Colonic mucosa (tissue), 4 donors: ENCODE measurements around the gene TOLLIP. TPM values are rescaled to one million over a fixed set of nuclear protein-coding genes. Genes with fewer than 3 reads are reported as not detected.

ENCODE experiments used
- DNase-seq: peaks from one replicate; pipeline ENCODE4 v3.0.0-alpha.2; 2020
- H3K27ac ChIP-seq: fragments of 200-600 bp; one replicate; pipeline ENCODE4 v1.8.0; 2021
- H3K27me3 ChIP-seq: fragments of 200-600 bp; one replicate; pipeline ENCODE4 v1.8.0; 2021
- H3K36me3 ChIP-seq: fragments of 200-600 bp; one replicate; pipeline ENCODE4 v1.8.0; 2021
- H3K4me1 ChIP-seq: fragments of 200-600 bp; one replicate; pipeline ENCODE4 v1.8.0; 2021; ENCODE audit warnings: mild to moderate bottlenecking
- H3K4me3 ChIP-seq: fragments of 200-600 bp; one replicate; pipeline ENCODE4 v1.8.0; 2021
- H3K9ac ChIP-seq, 2 donors: one replicate each; pipeline ENCODE4 v1.7.0; 2013; ENCODE audit warnings: control low read depth in 2 of 2, low read depth in 2 of 2, low read length in 2 of 2
- H3K9me3 ChIP-seq: fragments of 200-600 bp; one replicate; pipeline ENCODE4 v1.8.0; 2021
- CTCF ChIP-seq: fragments of 200-600 bp; IDR thresholded peaks from one replicate; pipeline ENCODE4 v1.8.0; 2022; ENCODE audit warnings: antibody characterized with exemption, mild to moderate bottlenecking
- intact Hi-C: fragments of 100-400 bp; cut with DNase I; formaldehyde crosslinking; loops from one replicate; pipeline ENCODE4 v1.14.1; 2022
- total RNA-seq, 2 donors: library from RNA; stranded (reverse); fragmentation: NEBNext Ultra II Directional in 1 of 2; extraction: Animal tissue kit (Norgen Biotek cat#: 25700) in 1 of 2; gene quantifications; one replicate each; pipeline ENCODE4 v1.2.1, GENCODE V29; 2021
- donor health status: healthy.
- donor health status: DM: no; HTN: no; CAD: no.
- donor health status: DM: no; HTN: no; CAD: no.

Gene TOLLIP
- total RNA-seq, 2 donors from 2014 or later: 49.8 to 59.7 TPM

GRCh38 chr11:1306186-1307162 is 3.0 kb downstream of the TOLLIP start:
- H3K9ac ChIP-seq: no peak overlapping the region
- H3K27me3 ChIP-seq: no peaks in the 10 kb centered on the region
- H3K4me1 ChIP-seq: peaks cover 35% of the 10 kb centered on the region
- H3K27ac ChIP-seq: no peak overlapping the region
- H3K4me3 ChIP-seq: no peak overlapping the region
- no peak for DNase-seq
- no peak for TF ChIP-seq CTCF
- no peaks in the 10 kb centered on the region for H3K36me3 ChIP-seq
- H3K9me3 ChIP-seq: no peaks in the 10 kb centered on the region
- intact Hi-C loops: no loop called here

GRCh38 chr11:1305501-1306056 is 3.9 kb downstream of the TOLLIP start:
- Histone ChIP-seq H3K9ac (no peak overlapping the region), H3K9me3 (no peaks in the 10 kb centered on the region), H3K27me3 (no peaks in the 10 kb centered on the region), H3K36me3 (no peaks in the 10 kb centered on the region), H3K4me1 (peaks cover 35% of the 10 kb centered on the region), H3K27ac (no peak overlapping the region), H3K4me3 (no peak overlapping the region)
- no peak for DNase-seq
- TF ChIP-seq CTCF: no peak
- intact Hi-C loops: no loop called here

GRCh38 chr11:1305063-1305495 is 4.4 kb downstream of the TOLLIP start:
- H3K9ac ChIP-seq: peak overlapping the region in 1 of 2 donors; percentile 39
- H3K9me3 ChIP-seq: no peaks in the 10 kb centered on the region
- DNase-seq: no peak
- H3K4me3 ChIP-seq: no peak overlapping the region
- H3K27ac ChIP-seq: no peak overlapping the region
- H3K27me3 ChIP-seq: no peaks in the 10 kb centered on the region
- no peaks in the 10 kb centered on the region for H3K36me3 ChIP-seq
- intact Hi-C loops: no loop called here
- no peak for TF ChIP-seq CTCF
- peaks cover 35% of the 10 kb centered on the region for H3K4me1 ChIP-seq

- peak overlapping the region in 1 of 2 donors; percentile 63 for H3K9ac ChIP-seq
- no peak overlapping the region for H3K4me3 ChIP-seq
- no peaks in the 10 kb centered on the region for H3K9me3 ChIP-seq
- peaks cover 39% of the 10 kb centered on the region for H3K4me1 ChIP-seq
- intact Hi-C loops: no loop called here
- no peak overlapping the region for H3K27ac ChIP-seq
- peak; percentile 67 for DNase-seq
- no peaks in the 10 kb centered on the region for H3K36me3 ChIP-seq
- no peak for TF ChIP-seq CTCF
- no peaks in the 10 kb centered on the region for H3K27me3 ChIP-seq
These were observed 5.1 kb downstream of the TOLLIP start for GRCh38 chr11:1304380-1304779.

GRCh38 chr11:1303973-1304372 is 5.5 kb downstream of the TOLLIP start:
- H3K9ac ChIP-seq: peak overlapping the region in 1 of 2 donors; percentile 63
- H3K27ac ChIP-seq: no peak overlapping the region
- DNase-seq: no peak
- no peaks in the 10 kb centered on the region for H3K27me3 ChIP-seq
- intact Hi-C loops: no loop called here
- H3K4me1 ChIP-seq: peaks cover 39% of the 10 kb centered on the region
- no peak for TF ChIP-seq CTCF
- no peaks in the 10 kb centered on the region for H3K36me3 ChIP-seq
- H3K9me3 ChIP-seq: no peaks in the 10 kb centered on the region
- no peak overlapping the region for H3K4me3 ChIP-seq
